ENCODE measurements around the gene INTS3. TPM values are rescaled to one million over a fixed set of nuclear protein-coding genes. Genes with fewer than 3 reads are reported as not detected.

INTS3 gene
- total and polyA plus RNA-seq, 2 of the 8 experiments (the other 6 are each of a cell fraction or from before 2014, with no cell fraction given): 66.8 to 93.2 TPM

- Histone ChIP-seq H3K79me2 (ENCODE audit: control insufficient read depth in 1 of 2, insufficient read depth in 2 of 2, low read length in 2 of 2) (peaks cover 0 to 8% of the 10 kb centered on the region in 2 experiments; a peak in 2 of 4 replicates), H3K27ac (ENCODE audit: low read depth, low read length) (no peak overlapping the region; the same call in 1 of the 2 replicates), H3K56ac (replicated peaks; ENCODE audit: insufficient read length, low read depth, low read length) (no peak overlapping the region), H3K9me3 (ENCODE audit: insufficient read depth in 2 of 2, low read depth in 1 of 2, low read length in 1 of 2) (no peaks in the 10 kb centered on the region), H2BK120ac (replicated peaks; ENCODE audit: low read depth, low read length) (no peak overlapping the region), H3K14ac (ENCODE audit: insufficient read length) (no peak overlapping the region), H3K4me2 (ENCODE audit: insufficient read depth in 1 of 2, low read depth in 2 of 2, low read length in 2 of 2) (no peak overlapping the region), H3K4me3 (ENCODE audit: extremely low read depth in 1 of 4, insufficient read depth in 2 of 4, low read depth in 3 of 4, low read length in 4 of 4) (no peak overlapping the region), H3K36me3 (ENCODE audit: control insufficient read depth in 2 of 4, insufficient read depth in 4 of 4, low read length in 3 of 4) (peaks cover 17 to 67% (median 45%) of the 10 kb centered on the region in 4 experiments), H3K18ac (ENCODE audit: extremely low read depth, low read length) (no peak overlapping the region), H2BK12ac (ENCODE audit: low read depth, low read length) (no peak overlapping the region), H3K79me1 (ENCODE audit: low read depth, low read length) (no peaks in the 10 kb centered on the region), H2BK5ac (ENCODE audit: low read depth, low read length) (no peak overlapping the region), H4K8ac (ENCODE audit: extremely low read depth, insufficient read depth, low read length) (no peak overlapping the region), H3K4me1 (replicated peaks in 1 of 4; ENCODE audit: control insufficient read depth in 3 of 4, insufficient read depth in 4 of 4, low read length in 3 of 4) (peaks cover 3 to 28% (median 14%) of the 10 kb centered on the region in 4 experiments; a peak in 6 of 7 replicates), H3K23me2 (ENCODE audit: low read depth, low read length) (no peaks in the 10 kb centered on the region), H4K20me1 (replicated peaks in 1 of 2; ENCODE audit: control insufficient read depth in 1 of 2, insufficient read depth in 2 of 2, low read length in 2 of 2) (no peaks in the 10 kb centered on the region), H3K23ac (ENCODE audit: insufficient read length) (no peak overlapping the region), H2BK20ac (ENCODE audit: low read length) (no peak overlapping the region), H2AK5ac (ENCODE audit: low read depth, low read length) (no peak overlapping the region), H4K91ac (replicated peaks; ENCODE audit: insufficient read length, low read length) (no peak overlapping the region), H3K27me3 (replicated peaks in 1 of 4; ENCODE audit: control insufficient read depth in 3 of 4, extremely low read depth in 1 of 4, insufficient read depth in 3 of 4, low read length in 3 of 4) (no peaks in the 10 kb centered on the region), H3K9ac (replicated peaks in 1 of 4; ENCODE audit: extremely low read depth in 1 of 4, low read depth in 3 of 4, low read length in 3 of 4) (no peak overlapping the region; a peak in 1 of 7 replicates), H4K5ac (ENCODE audit: insufficient read length, low read depth, low read length) (no peak overlapping the region), H3K4ac (replicated peaks; ENCODE audit: insufficient read length, low read depth, low read length) (no peak overlapping the region), H2AFZ (ENCODE audit: low read length) (no peak overlapping the region), H2BK15ac (ENCODE audit: low read length) (no peak overlapping the region)
- POLR2A ChIA-PET (ENCODE audit: partially characterized antibody): interaction anchor here (1.1 to 1.9 kb wide), 4 partner anchors 9 to 105 kb away, joined by 3 to 8 read pairs (median 4); partner anchors contain the start of gene NPR1
- DNase-seq (ENCODE audit: low read depth in 1 of 2, low spot score in 2 of 2): no peak
- TF ChIP-seq CTCF (IDR thresholded peaks at IDR 0.05; ENCODE audit: control extremely low read depth in 1 of 3, insufficient read depth in 1 of 3, low read depth in 1 of 3, low read length in 3 of 3) (peak in 1 of 3 experiments; percentile 12; a peak in 1 of 4 replicates), RFX5 (IDR thresholded peaks at IDR 0.05; ENCODE audit: borderline replicate concordance, low read depth, low read length) (no peak)
- CTCF ChIA-PET (ENCODE audit: partially characterized antibody): interaction anchor here (0.7 to 16.7 kb wide), 16 partner anchors 11 to 115 kb away, joined by 3 to 190 read pairs (median 4); partner anchors contain the start of gene NPR1
- no peak for FAIRE-seq
- 80% methylated on average over 6 of the region's 6 CpGs; no CpG with 5 or more reads in 1 of the 2 experiments for WGBS, 2 experiments (ENCODE audit: extremely low coverage in 1 of 2, insufficient coverage in 1 of 2, insufficient read length in 1 of 2, insufficient replicate concordance in 2 of 2, low coverage in 1 of 2, low lambda C conversion rate in 2 of 2, missing lambda C conversion rate in 1 of 2)
Measured at GRCh38 chr1:153750026-153750995, 22.5 kb downstream of the INTS3 start.

All from H1 (cell line).